ENCODE results near the gene MGAT2.
"Not testable (repeated sequence)": the region's sequence is repeated elsewhere in the genome, so short reads cannot be mapped to it uniquely, and the experiment has no call there.

Gene MGAT2

GRCh38 chr14:49634547-49635334 is 14.1 kb downstream of the MGAT2 start, which contains the start of gene DNAAF2:
DNAAF2 (minus strand) TSS chr14:49635244; CDS start chr14:49635149, 95 bp downstream.
- Histone ChIP-seq H3K4me1 (ENCODE audit: control insufficient read depth, insufficient read depth, low read length) (peaks cover 24% of the 10 kb centered on the region), H3K4me3 (ENCODE audit: low read length) (peak within 1 kb of the TSS; percentile 99), H3K27me3 (replicated peaks; ENCODE audit: control insufficient read depth, insufficient read depth, low read length) (no peaks in the 10 kb centered on the region), H3K9ac (ENCODE audit: low read length) (peak within 1 kb of the TSS; percentile 98), H3K9me3 (ENCODE audit: control insufficient read depth, low read length) (no peaks in the 10 kb centered on the region), H3K36me3 (ENCODE audit: control insufficient read depth, insufficient read depth, low read length, severe bottlenecking) (peaks cover 13% of the 10 kb centered on the region)
- peak; percentile 86 for DNase-seq (ENCODE audit: low read depth)

GRCh38 chr14:49636866-49637265 is 16.3 kb downstream of the MGAT2 start:
- Histone ChIP-seq H3K27me3 (replicated peaks; ENCODE audit: control insufficient read depth, insufficient read depth, low read length) (no peaks in the 10 kb centered on the region), H3K4me1 (ENCODE audit: control insufficient read depth, insufficient read depth, low read length) (peaks cover 33% of the 10 kb centered on the region), H3K4me3 (ENCODE audit: low read length) (no peak overlapping the region), H3K9ac (ENCODE audit: low read length) (no peak overlapping the region), H3K36me3 (ENCODE audit: control insufficient read depth, insufficient read depth, low read length, severe bottlenecking) (peaks cover 14% of the 10 kb centered on the region), H3K9me3 (ENCODE audit: control insufficient read depth, low read length) (no peaks in the 10 kb centered on the region)
- no peak for DNase-seq (ENCODE audit: low read depth)

GRCh38 chr14:49637534-49638078 is 17.0 kb downstream of the MGAT2 start:
- H3K36me3 ChIP-seq (ENCODE audit: control insufficient read depth, insufficient read depth, low read length, severe bottlenecking), result peaks cover 14% of the 10 kb centered on the region
- H3K27me3 ChIP-seq (replicated peaks; ENCODE audit: control insufficient read depth, insufficient read depth, low read length), result no peaks in the 10 kb centered on the region
- H3K9ac ChIP-seq (ENCODE audit: low read length), result no peak overlapping the region
- DNase-seq (ENCODE audit: low read depth), result no peak
- no peaks in the 10 kb centered on the region for H3K9me3 ChIP-seq (ENCODE audit: control insufficient read depth, low read length)
- no peak overlapping the region for H3K4me3 ChIP-seq (ENCODE audit: low read length)
- H3K4me1 ChIP-seq (ENCODE audit: control insufficient read depth, insufficient read depth, low read length), result peaks cover 34% of the 10 kb centered on the region

GRCh38 chr14:49640540-49641417 is 20.2 kb downstream of the MGAT2 start:
- no peaks in the 10 kb centered on the region for H3K27me3 ChIP-seq (replicated peaks; ENCODE audit: control insufficient read depth, insufficient read depth, low read length)
- H3K9me3 ChIP-seq (ENCODE audit: control insufficient read depth, low read length), result no peaks in the 10 kb centered on the region
- peaks cover 14% of the 10 kb centered on the region for H3K36me3 ChIP-seq (ENCODE audit: control insufficient read depth, insufficient read depth, low read length, severe bottlenecking)
- no peak overlapping the region for H3K9ac ChIP-seq (ENCODE audit: low read length)
- peaks cover 33% of the 10 kb centered on the region for H3K4me1 ChIP-seq (ENCODE audit: control insufficient read depth, insufficient read depth, low read length)
- no peak overlapping the region for H3K4me3 ChIP-seq (ENCODE audit: low read length)
- DNase-seq (ENCODE audit: low read depth), result no peak

- Histone ChIP-seq H3K9ac (ENCODE audit: low read length) (no peak overlapping the region), H3K4me3 (ENCODE audit: low read length) (no peak overlapping the region), H3K36me3 (ENCODE audit: control insufficient read depth, insufficient read depth, low read length, severe bottlenecking) (peaks cover 14% of the 10 kb centered on the region), H3K9me3 (ENCODE audit: control insufficient read depth, low read length) (no peaks in the 10 kb centered on the region), H3K4me1 (ENCODE audit: control insufficient read depth, insufficient read depth, low read length) (peaks cover 23% of the 10 kb centered on the region), H3K27me3 (replicated peaks; ENCODE audit: control insufficient read depth, insufficient read depth, low read length) (no peaks in the 10 kb centered on the region)
- DNase-seq (ENCODE audit: low read depth), result no peak
Measured at GRCh38 chr14:49641697-49642129, 21.1 kb downstream of the MGAT2 start.

GRCh38 chr14:49642163-49642562 is 21.6 kb downstream of the MGAT2 start:
- no peaks in the 10 kb centered on the region for H3K9me3 ChIP-seq (ENCODE audit: control insufficient read depth, low read length)
- peaks cover 14% of the 10 kb centered on the region for H3K36me3 ChIP-seq (ENCODE audit: control insufficient read depth, insufficient read depth, low read length, severe bottlenecking)
- DNase-seq (ENCODE audit: low read depth), result no peak
- H3K27me3 ChIP-seq (replicated peaks; ENCODE audit: control insufficient read depth, insufficient read depth, low read length), result no peaks in the 10 kb centered on the region
- no peak overlapping the region for H3K9ac ChIP-seq (ENCODE audit: low read length)
- peaks cover 19% of the 10 kb centered on the region for H3K4me1 ChIP-seq (ENCODE audit: control insufficient read depth, insufficient read depth, low read length)
- H3K4me3 ChIP-seq (ENCODE audit: low read length), result no peak overlapping the region

- H3K9me3 ChIP-seq (ENCODE audit: control insufficient read depth, low read length), result no peaks in the 10 kb centered on the region
- no peak overlapping the region for H3K9ac ChIP-seq (ENCODE audit: low read length)
- no peaks in the 10 kb centered on the region for H3K4me1 ChIP-seq (ENCODE audit: control insufficient read depth, insufficient read depth, low read length)
- no peaks in the 10 kb centered on the region for H3K36me3 ChIP-seq (ENCODE audit: control insufficient read depth, insufficient read depth, low read length, severe bottlenecking)
- no peak overlapping the region for H3K4me3 ChIP-seq (ENCODE audit: low read length)
- no peaks in the 10 kb centered on the region for H3K27me3 ChIP-seq (replicated peaks; ENCODE audit: control insufficient read depth, insufficient read depth, low read length)
- no peak for DNase-seq (ENCODE audit: low read depth)
Measured at GRCh38 chr14:49653508-49653907, 32.9 kb downstream of the MGAT2 start.

- H3K4me3 ChIP-seq (ENCODE audit: low read length), result no peak overlapping the region
- DNase-seq (ENCODE audit: low read depth), result no peak
- no peak overlapping the region for H3K9ac ChIP-seq (ENCODE audit: low read length)
- H3K4me1 ChIP-seq (ENCODE audit: control insufficient read depth, insufficient read depth, low read length), result no peaks in the 10 kb centered on the region
- no peaks in the 10 kb centered on the region for H3K36me3 ChIP-seq (ENCODE audit: control insufficient read depth, insufficient read depth, low read length, severe bottlenecking)
- H3K9me3 ChIP-seq (ENCODE audit: control insufficient read depth, low read length), result no peaks in the 10 kb centered on the region
- no peaks in the 10 kb centered on the region for H3K27me3 ChIP-seq (replicated peaks; ENCODE audit: control insufficient read depth, insufficient read depth, low read length)
Measured at GRCh38 chr14:49654511-49654910, 33.9 kb downstream of the MGAT2 start.

GRCh38 chr14:49657500-49657899 is 36.9 kb downstream of the MGAT2 start:
- not testable (repeated sequence) for H3K4me3 ChIP-seq (ENCODE audit: low read length); H3K9me3 ChIP-seq (ENCODE audit: control insufficient read depth, low read length); DNase-seq (ENCODE audit: low read depth); H3K36me3 ChIP-seq (ENCODE audit: control insufficient read depth, insufficient read depth, low read length, severe bottlenecking); H3K4me1 ChIP-seq (ENCODE audit: control insufficient read depth, insufficient read depth, low read length); H3K27me3 ChIP-seq (replicated peaks; ENCODE audit: control insufficient read depth, insufficient read depth, low read length); H3K9ac ChIP-seq (ENCODE audit: low read length)

GRCh38 chr14:49659526-49660455 is 39.2 kb downstream of the MGAT2 start:
- Histone ChIP-seq H3K9me3 (ENCODE audit: control insufficient read depth, low read length) (no peaks in the 10 kb centered on the region), H3K36me3 (ENCODE audit: control insufficient read depth, insufficient read depth, low read length, severe bottlenecking) (no peaks in the 10 kb centered on the region), H3K9ac (ENCODE audit: low read length) (no peak overlapping the region), H3K4me3 (ENCODE audit: low read length) (no peak overlapping the region), H3K4me1 (ENCODE audit: control insufficient read depth, insufficient read depth, low read length) (peaks cover 3% of the 10 kb centered on the region), H3K27me3 (replicated peaks; ENCODE audit: control insufficient read depth, insufficient read depth, low read length) (no peaks in the 10 kb centered on the region)
- DNase-seq (ENCODE audit: low read depth), result no peak

Data from adipocyte (in vitro differentiated cells).